Adipocyte (in vitro differentiated cells): ENCODE measurements around the gene AHCYL2.
"Not testable (repeated sequence)": the region's sequence is repeated elsewhere in the genome, so short reads cannot be mapped to it uniquely, and the experiment has no call there.

Experiments used
- DNase-seq: peaks from one replicate; pipeline ENCODE4 v3.0.0-alpha.2; 2015; ENCODE audit warnings: low read depth
- H3K27me3 ChIP-seq: replicated peaks from 2 replicates; pipeline ENCODE4 v1.7.0; 2013; ENCODE audit warnings: mild to moderate bottlenecking, low read length, moderate library complexity; ENCODE audit not compliant: control insufficient read depth, insufficient read depth
- H3K36me3 ChIP-seq: 2 replicates; pipeline ENCODE4 v1.7.0; 2013; ENCODE audit warnings: low read length, mild to moderate bottlenecking, moderate library complexity; ENCODE audit not compliant: control insufficient read depth, insufficient read depth, severe bottlenecking
- H3K4me1 ChIP-seq: 2 replicates; pipeline ENCODE4 v1.7.0; 2013; ENCODE audit warnings: mild to moderate bottlenecking, low read length, moderate library complexity; ENCODE audit not compliant: control insufficient read depth, insufficient read depth
- H3K4me3 ChIP-seq: 2 replicates; pipeline ENCODE4 v1.7.0; 2013; ENCODE audit warnings: mild to moderate bottlenecking, low read length, moderate library complexity
- H3K9ac ChIP-seq: 2 replicates; pipeline ENCODE4 v1.7.0; 2013; ENCODE audit warnings: mild to moderate bottlenecking, low read length, moderate library complexity
- H3K9me3 ChIP-seq: 2 replicates; pipeline ENCODE4 v1.7.0; 2013; ENCODE audit warnings: mild to moderate bottlenecking, low read length, moderate library complexity; ENCODE audit not compliant: control insufficient read depth

Gene AHCYL2

DNA sequence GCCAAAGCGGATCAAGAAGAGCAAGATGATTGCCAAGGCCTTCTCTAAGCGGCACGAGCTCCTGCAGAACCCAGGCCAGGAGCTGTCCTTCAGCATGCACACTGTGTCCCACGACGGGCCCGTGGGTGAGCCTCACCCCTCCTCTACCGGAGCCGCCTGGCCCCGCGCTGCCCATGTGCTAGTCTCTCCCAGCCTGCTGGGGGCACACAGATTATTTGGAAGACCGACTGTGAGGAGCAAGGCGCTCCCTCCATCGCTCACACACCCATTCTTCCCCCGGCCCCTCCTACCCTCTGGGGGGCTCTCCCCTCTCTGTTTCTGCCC, 13.9 kb upstream of the AHCYL2 start:
- H3K4me1 ChIP-seq, result no peaks in the 10 kb centered on the region
- H3K36me3 ChIP-seq, result no peaks in the 10 kb centered on the region
- DNase-seq, result no peak
- peaks cover 37% of the 10 kb centered on the region for H3K27me3 ChIP-seq
- H3K4me3 ChIP-seq, result no peak overlapping the region
- no peaks in the 10 kb centered on the region for H3K9me3 ChIP-seq
- no peak overlapping the region for H3K9ac ChIP-seq

DNA sequence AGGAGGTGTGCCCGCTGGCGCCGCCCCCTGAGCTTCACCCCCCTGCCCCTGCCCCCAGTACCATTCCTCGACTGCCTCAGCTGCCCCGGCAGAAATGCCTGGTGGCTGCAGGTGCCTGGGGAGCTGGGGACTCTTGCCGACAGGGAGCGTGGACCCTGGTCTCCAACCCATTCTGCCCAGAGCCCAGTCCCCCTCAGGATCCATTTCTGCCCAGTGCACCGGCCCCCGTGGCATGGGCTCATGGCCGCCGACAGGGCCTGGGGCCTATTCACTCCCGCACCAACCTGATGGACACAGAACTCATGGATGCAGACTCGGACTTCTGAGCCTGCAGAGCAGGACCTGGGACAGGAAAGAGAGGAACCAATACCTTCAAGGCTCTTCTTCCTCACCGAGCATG, 12.7 kb upstream of the AHCYL2 start:
- peaks cover 35% of the 10 kb centered on the region for H3K27me3 ChIP-seq
- no peaks in the 10 kb centered on the region for H3K4me1 ChIP-seq
- no peak overlapping the region for H3K4me3 ChIP-seq
- H3K9ac ChIP-seq, result no peak overlapping the region
- no peaks in the 10 kb centered on the region for H3K9me3 ChIP-seq
- DNase-seq, result no peak
- no peaks in the 10 kb centered on the region for H3K36me3 ChIP-seq

DNA sequence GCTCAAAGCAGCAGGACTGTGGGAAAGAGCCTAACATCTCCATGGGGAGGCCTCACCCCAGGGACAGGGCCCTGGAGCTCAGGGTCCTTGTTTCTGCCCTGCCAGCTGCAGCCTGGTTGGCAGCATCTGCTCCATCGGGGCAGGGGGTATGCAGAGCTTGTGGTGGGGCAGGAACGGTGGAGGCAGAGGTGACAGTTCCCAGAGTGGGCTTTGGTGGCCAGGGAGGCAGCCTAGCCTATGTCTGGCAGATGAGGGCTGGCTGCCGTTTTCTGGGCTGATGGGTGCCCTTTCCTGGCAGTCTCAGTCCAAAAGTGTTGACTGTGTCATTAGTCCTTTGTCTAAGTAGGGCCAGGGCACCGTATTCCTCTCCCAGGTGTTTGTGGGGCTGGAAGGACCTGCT, 12.2 kb upstream of the AHCYL2 start:
- H3K9ac ChIP-seq, result no peak overlapping the region
- no peak overlapping the region for H3K4me3 ChIP-seq
- no peaks in the 10 kb centered on the region for H3K9me3 ChIP-seq
- H3K36me3 ChIP-seq, result no peaks in the 10 kb centered on the region
- no peak for DNase-seq
- peaks cover 31% of the 10 kb centered on the region for H3K27me3 ChIP-seq
- H3K4me1 ChIP-seq, result no peaks in the 10 kb centered on the region

DNA sequence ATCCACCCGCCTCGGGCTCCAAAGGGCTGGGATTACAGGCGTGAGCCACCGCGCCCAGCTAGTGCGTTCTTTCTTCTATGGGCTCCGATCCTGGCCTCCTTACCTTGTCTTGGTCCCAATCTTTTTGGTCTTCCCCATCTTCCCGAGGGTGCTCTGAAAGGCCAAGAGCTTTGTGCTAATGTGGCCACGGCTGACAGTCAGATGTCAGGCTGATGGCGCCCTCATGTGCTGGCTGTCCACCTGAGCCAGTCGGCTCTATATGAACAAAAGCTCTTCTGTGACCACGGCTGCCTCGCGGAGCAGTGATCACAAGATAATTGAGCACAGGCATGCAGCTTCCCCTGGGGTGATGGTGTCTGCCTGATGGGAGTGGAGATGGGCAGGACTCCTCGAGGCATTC, 11.0 kb upstream of the AHCYL2 start:
- Histone ChIP-seq H3K4me1 (no peaks in the 10 kb centered on the region), H3K36me3 (no peaks in the 10 kb centered on the region), H3K9ac (no peak overlapping the region), H3K9me3 (no peaks in the 10 kb centered on the region), H3K4me3 (no peak overlapping the region), H3K27me3 (peaks cover 32% of the 10 kb centered on the region)
- no peak for DNase-seq

DNA sequence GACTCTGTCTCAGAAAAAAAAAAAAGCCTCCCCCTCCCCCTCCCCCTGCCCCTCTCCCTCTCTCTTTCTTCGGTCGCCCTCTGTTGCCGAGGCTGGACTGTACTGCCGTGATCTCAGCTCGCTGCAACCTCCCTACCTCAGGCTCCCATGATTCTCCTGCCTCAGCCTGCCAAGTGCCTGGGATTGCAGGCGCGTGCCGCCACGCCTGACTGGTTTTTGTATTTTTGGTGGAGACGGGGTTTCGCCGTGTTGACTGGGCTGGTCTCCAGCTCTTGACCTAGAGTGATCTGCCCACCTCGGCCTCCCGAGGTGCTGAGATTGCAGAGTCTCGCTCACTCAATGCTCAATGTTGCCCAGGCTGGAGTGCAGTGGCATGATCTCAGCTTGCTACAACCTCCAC, 9.1 kb upstream of the AHCYL2 start:
- DNase-seq, H3K9ac ChIP-seq, H3K36me3 ChIP-seq, H3K9me3 ChIP-seq, H3K4me3 ChIP-seq, H3K4me1 ChIP-seq: not testable (repeated sequence)
- H3K27me3 ChIP-seq, result peaks cover 18% of the 10 kb centered on the region

DNA sequence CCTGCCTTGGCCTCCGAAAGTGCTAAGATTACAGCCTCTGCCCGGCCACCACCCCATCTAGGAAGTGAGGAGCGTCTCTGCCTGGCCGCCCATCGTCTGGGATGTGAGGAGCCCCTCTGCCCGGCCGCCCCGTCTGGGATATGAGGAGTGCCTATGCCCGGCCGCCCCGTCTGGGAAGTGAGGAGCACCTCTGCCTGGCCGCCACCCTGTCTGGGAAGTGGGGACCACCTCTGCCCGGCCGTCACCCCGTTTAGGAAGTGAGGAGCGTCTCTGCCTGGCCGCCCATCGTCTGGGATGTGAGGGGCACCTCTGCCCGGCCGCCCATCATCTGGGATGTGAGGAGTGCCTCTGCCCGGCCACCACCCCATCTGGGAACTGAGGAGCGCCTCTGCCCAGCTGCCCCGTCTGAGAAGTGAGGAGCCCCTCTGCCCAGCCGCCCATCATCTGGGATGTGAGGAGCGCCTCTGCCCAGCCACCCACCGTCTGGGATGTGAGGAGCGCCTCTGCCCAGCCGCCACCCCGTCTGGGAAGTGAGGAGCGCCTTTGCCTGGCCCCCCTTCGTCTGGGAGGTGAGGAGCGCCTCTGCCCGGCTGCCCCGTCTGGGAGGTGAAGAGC, 8.6 kb upstream of the AHCYL2 start:
- H3K36me3 ChIP-seq, H3K4me3 ChIP-seq, H3K9me3 ChIP-seq, DNase-seq, H3K9ac ChIP-seq, H3K4me1 ChIP-seq: not testable (repeated sequence)
- H3K27me3 ChIP-seq, result peaks cover 13% of the 10 kb centered on the region

DNA sequence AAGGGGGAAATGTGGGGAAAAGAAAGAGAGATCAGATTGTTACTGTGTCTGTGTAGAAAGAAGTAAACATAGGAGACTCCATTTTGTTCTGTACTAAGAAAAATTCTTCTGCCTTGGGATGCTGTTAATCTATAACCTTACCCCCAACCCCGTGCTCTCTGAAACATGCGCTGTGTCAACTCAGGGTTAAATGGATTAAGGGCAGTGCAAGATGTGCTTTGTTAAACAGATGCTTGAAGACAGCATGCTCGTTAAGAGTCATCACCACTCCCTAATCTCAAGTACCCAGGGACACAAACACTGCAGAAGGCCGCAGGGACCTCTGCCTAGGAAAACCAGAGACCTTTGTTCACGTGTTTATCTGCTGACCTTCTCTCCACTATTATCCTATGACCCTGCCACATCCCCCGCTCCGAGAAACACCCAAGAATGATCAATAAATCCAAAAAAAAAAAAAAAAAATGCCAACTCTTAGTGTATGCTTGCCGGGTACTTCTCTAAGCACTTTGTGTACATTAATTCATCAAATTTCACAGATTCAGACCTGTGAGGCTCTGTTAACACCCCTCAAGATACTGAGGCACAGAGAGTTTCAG, 7.9 kb upstream of the AHCYL2 start:
- not testable (repeated sequence) for DNase-seq, H3K4me1 ChIP-seq, H3K9ac ChIP-seq, H3K4me3 ChIP-seq, H3K9me3 ChIP-seq, H3K36me3 ChIP-seq
- peaks cover 12% of the 10 kb centered on the region for H3K27me3 ChIP-seq

DNA sequence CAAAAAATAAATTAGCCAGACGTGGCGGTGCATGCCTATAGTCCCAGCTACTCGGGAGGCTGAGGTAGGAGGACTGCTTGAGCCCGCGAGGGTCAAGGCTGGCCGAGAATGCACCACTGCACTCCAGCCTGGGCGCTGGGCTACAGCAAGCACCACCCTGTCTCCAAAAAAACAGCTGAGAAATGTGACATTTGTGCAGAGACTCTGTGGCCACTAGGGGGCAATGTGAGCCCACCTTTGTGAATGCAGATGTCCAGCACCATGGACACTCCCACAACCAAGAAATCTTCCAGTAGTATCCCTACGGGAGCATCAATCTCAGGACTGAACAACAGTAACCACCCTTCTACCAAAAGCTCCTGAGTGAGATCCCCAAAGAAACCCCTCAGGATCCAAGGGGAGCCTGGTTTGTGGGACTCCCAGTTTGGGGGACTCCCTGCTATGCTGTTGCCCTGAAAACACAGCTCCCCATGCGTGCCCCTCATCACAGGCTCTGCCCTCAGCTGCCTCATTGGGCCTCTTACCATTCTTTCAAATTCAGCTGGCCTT, 6.2 kb upstream of the AHCYL2 start:
- Histone ChIP-seq H3K9ac (no peak overlapping the region), H3K36me3 (no peaks in the 10 kb centered on the region), H3K27me3 (peaks cover 6% of the 10 kb centered on the region), H3K4me3 (no peak overlapping the region), H3K4me1 (no peaks in the 10 kb centered on the region), H3K9me3 (no peaks in the 10 kb centered on the region)
- DNase-seq, result peak; percentile 95

DNA sequence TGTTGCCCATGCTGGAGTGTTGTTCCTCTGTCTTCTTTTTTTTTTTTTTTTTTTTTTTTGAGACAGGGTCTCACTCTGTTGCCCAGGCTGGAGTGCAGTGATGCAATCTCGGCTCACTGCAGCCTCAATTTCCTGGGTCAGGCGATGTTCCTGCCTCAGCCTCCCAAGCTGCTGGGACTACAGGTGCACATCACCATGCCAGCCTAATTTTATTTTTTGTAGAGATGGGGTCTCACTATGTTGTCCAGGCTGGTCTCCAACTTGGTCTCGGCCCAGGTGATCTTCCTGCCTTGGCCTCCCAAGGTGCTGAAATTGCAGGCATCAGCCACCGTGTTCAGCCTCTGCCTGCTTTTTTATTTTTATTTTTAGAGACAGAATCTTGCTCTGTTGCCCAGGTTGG, 5.7 kb upstream of the AHCYL2 start:
- H3K9ac ChIP-seq, H3K4me1 ChIP-seq, H3K27me3 ChIP-seq, DNase-seq, H3K36me3 ChIP-seq, H3K9me3 ChIP-seq, H3K4me3 ChIP-seq: not testable (repeated sequence)

DNA sequence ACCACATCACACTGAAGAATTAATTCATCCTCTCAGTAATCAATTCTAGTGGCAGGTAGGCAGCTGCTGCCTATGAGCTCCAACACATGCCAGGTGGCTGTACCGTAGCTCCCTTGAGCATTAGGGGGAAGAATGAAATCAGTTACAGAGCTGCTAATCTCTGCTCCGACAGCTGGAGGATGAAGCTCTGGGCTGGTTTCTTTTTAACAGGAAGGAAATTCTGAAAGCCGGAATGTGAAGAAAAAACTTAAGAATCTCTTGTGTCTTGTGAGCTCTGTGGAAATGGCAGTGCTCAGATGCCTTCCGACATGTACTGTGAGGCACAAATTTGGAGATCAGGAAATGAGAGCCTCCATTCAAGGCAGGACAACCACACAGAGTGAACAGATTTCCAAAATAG, 2.8 kb upstream of the AHCYL2 start:
- H3K36me3 ChIP-seq, result no peaks in the 10 kb centered on the region
- no peak for DNase-seq
- no peaks in the 10 kb centered on the region for H3K9me3 ChIP-seq
- no peak overlapping the region for H3K9ac ChIP-seq
- H3K27me3 ChIP-seq, result peaks cover 6% of the 10 kb centered on the region
- H3K4me1 ChIP-seq, result peaks cover 18% of the 10 kb centered on the region
- no peak overlapping the region for H3K4me3 ChIP-seq

DNA sequence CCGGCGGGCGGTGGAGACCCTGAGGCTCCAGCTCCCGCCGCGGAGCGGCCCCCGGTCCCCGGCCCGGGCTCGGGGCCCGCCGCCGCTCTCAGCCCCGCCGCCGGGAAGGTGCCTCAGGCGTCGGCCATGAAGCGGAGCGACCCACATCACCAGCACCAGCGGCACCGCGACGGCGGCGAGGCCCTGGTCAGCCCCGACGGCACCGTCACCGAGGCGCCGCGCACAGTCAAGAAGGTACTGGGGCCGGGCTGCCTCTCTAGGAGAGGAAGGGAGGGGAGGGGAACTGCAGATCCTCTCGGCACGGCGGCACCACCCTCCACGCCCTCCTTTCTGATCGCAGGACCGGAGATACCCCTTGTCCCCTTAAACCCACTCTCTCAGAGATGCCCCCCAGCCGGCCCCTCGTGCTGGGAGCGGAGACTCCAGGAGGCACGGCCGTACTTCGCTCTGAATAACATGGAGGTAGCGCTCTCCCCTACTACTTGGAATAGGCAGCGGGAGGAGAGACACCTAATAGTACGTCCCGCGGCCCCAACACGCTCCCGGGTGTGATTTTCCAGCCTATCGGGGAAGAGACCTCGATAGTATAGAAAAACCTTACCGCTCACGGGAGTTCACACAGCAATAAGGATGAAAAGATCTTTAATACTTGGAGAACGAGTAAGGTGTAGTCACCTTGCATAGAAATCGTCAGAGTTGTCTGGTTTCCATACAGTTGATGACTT, 538 bp downstream of the AHCYL2 start:
- Histone ChIP-seq H3K36me3 (no peaks in the 10 kb centered on the region), H3K27me3 (no peaks in the 10 kb centered on the region), H3K9me3 (no peaks in the 10 kb centered on the region), H3K4me3 (peak overlapping the region; percentile 91), H3K9ac (peak overlapping the region; percentile 79), H3K4me1 (peaks cover 18% of the 10 kb centered on the region)
- DNase-seq, result peak; percentile 75
